ENCODE data around the gene PCDHB4. TPM values are rescaled to one million over a fixed set of nuclear protein-coding genes. Genes with fewer than 3 reads are reported as not detected.
"Not testable (repeated sequence)": the region's sequence is repeated elsewhere in the genome, so short reads cannot be mapped to it uniquely, and the experiment has no call there.

Gene PCDHB4
- total and polyA plus RNA-seq, 2 of the 8 experiments (the other 6 are each of a cell fraction or from before 2014, with no cell fraction given), result 1.3 to 1.5 TPM

DNA sequence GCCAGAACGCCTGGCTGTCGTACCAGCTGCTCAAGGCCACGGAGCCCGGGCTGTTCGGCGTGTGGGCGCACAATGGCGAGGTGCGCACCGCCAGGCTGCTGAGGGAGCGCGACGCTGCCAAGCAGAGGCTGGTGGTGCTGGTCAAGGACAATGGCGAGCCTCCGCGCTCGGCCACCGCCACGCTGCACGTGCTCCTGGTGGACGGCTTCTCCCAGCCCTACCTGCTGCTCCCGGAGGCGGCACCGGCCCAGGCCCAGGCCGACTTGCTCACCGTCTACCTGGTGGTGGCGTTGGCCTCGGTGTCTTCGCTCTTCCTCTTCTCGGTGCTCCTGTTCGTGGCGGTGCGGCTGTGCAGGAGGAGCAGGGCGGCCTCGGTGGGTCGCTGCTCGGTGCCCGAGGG lies 25.0 kb upstream of the PCDHB4 start:
- H3K4ac ChIP-seq (replicated peaks; ENCODE audit: insufficient read length, low read depth, low read length); DNase-seq (ENCODE audit: low read depth in 1 of 2, low spot score in 2 of 2); H3K27me3 ChIP-seq (replicated peaks in 1 of 4; ENCODE audit: control insufficient read depth in 3 of 4, extremely low read depth in 1 of 4, insufficient read depth in 3 of 4, low read length in 3 of 4); H3K79me1 ChIP-seq (ENCODE audit: low read depth, low read length); H2BK20ac ChIP-seq (ENCODE audit: low read length); H3K4me1 ChIP-seq (replicated peaks in 1 of 4; ENCODE audit: control insufficient read depth in 3 of 4, insufficient read depth in 4 of 4, low read length in 3 of 4); H3K56ac ChIP-seq (replicated peaks; ENCODE audit: insufficient read length, low read depth, low read length); POLR2A ChIA-PET (ENCODE audit: partially characterized antibody); H4K91ac ChIP-seq (replicated peaks; ENCODE audit: insufficient read length, low read length); H2AK5ac ChIP-seq (ENCODE audit: low read depth, low read length); H4K8ac ChIP-seq (ENCODE audit: extremely low read depth, insufficient read depth, low read length); H3K14ac ChIP-seq (ENCODE audit: insufficient read length); H4K20me1 ChIP-seq (replicated peaks in 1 of 2; ENCODE audit: control insufficient read depth in 1 of 2, insufficient read depth in 2 of 2, low read length in 2 of 2); CTCF ChIA-PET (ENCODE audit: partially characterized antibody); FAIRE-seq; H2BK120ac ChIP-seq (replicated peaks; ENCODE audit: low read depth, low read length); H2BK12ac ChIP-seq (ENCODE audit: low read depth, low read length); H3K9me3 ChIP-seq (ENCODE audit: insufficient read depth in 2 of 2, low read depth in 1 of 2, low read length in 1 of 2); H3K4me3 ChIP-seq (ENCODE audit: extremely low read depth in 1 of 4, insufficient read depth in 2 of 4, low read depth in 3 of 4, low read length in 4 of 4); H3K23ac ChIP-seq (ENCODE audit: insufficient read length); H4K5ac ChIP-seq (ENCODE audit: insufficient read length, low read depth, low read length); H2BK15ac ChIP-seq (ENCODE audit: low read length); H2BK5ac ChIP-seq (ENCODE audit: low read depth, low read length); H3K23me2 ChIP-seq (ENCODE audit: low read depth, low read length); H3K18ac ChIP-seq (ENCODE audit: extremely low read depth, low read length); H3K9ac ChIP-seq (replicated peaks in 1 of 4; ENCODE audit: extremely low read depth in 1 of 4, low read depth in 3 of 4, low read length in 3 of 4); H3K4me2 ChIP-seq (ENCODE audit: insufficient read depth in 1 of 2, low read depth in 2 of 2, low read length in 2 of 2); H2AFZ ChIP-seq (ENCODE audit: low read length); H3K27ac ChIP-seq (ENCODE audit: low read depth, low read length): not testable (repeated sequence)
- WGBS, 2 experiments (ENCODE audit: extremely low coverage in 1 of 2, insufficient coverage in 1 of 2, insufficient read length in 1 of 2, insufficient replicate concordance in 2 of 2, low coverage in 1 of 2, low lambda C conversion rate in 2 of 2, missing lambda C conversion rate in 1 of 2), result 95% methylated on average over 19 of the region's 38 CpGs; no CpG with 5 or more reads in 1 of the 2 experiments
- Histone ChIP-seq H3K79me2 (ENCODE audit: control insufficient read depth in 1 of 2, insufficient read depth in 2 of 2, low read length in 2 of 2) (peaks cover 0 to 19% of the 10 kb centered on the region in 2 experiments; a peak in 3 of 4 replicates), H3K36me3 (ENCODE audit: control insufficient read depth in 2 of 4, insufficient read depth in 4 of 4, low read length in 3 of 4) (peaks cover 0 to 16% (median 2%) of the 10 kb centered on the region in 4 experiments; a peak in 3 of 8 replicates)

Measured in H1 (cell line).